ENCODE measurements around the gene UAP1L1. TPM values are rescaled to one million over a fixed set of nuclear protein-coding genes. Genes with fewer than 3 reads are reported as not detected.
"Not testable (repeated sequence)": the region's sequence is repeated elsewhere in the genome, so short reads cannot be mapped to it uniquely, and the experiment has no call there.

Gene UAP1L1
- total RNA-seq, 8 experiments from 2014 or later, result 0.63 to 8.9 (median 4.5) TPM

DNA sequence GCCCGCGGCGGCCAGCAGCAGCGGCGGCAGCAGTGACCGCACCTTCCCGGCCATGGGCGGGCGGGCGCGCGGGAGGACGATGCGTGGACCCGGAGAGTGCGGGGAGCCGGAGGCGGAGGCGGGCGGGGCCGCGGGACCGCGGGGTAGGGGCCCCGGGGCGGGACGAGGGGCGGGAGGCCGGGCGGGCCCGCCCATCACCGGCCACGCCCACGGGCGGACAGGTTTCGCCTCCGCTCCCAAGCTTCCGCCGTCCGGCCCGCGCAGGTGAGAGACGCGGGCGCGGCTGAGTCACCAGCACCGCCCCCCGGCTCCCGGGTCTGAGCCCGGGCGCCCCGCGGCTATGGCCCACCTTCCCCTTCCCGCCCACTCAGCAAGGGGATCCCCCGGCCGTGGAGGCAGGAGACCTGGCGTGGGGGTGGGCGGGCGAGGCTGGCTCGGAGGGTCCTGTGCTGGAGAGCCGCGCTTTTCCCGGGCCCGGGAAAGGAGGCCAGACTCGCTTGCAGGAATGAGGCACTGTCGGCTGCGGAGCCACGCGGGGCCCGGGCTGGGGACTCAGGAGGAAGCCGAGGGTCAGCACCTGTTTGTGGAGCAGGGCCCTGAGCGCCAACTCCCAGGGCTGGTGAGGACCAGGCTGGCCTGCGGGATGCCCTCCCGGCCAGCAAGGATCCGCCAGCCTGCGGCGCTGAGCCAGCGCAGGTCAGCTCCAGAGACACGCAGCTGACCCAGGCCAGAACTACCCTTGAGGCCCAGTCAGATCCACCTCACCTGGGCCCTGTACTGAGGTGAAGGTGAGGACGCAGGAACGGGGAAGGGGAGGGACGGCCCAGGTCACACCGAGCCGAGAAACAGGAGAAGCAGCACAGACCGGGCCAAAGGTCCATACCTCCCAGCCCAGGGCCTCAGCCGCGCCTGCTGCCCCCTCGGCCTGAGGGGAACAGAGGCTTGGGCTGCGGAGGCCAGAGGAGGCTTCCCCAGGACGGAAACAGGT, 23.1 kb upstream of the UAP1L1 start, which contains the start of gene ENTPD2:
TSS of gene ENTPD2 (minus strand) at position 118 of the 988 bp plus-strand sequence. CDS start at position 54, 64 bp downstream.
- peaks cover 2 to 26% of the 10 kb centered on the region in 2 donors for H3K4me1 ChIP-seq (replicated peaks in 1 of 2)
- WGBS, 10 experiments, result 80 to 92% (median 86%) methylated on average over 4 of the region's 90 CpGs; no CpG with 5 or more reads in 7 of the 10 experiments
- peak in 6 of 8 experiments; percentile 2 to 37 (median 28) for ATAC-seq (replicated peaks in 6 of 8)
- H3K27ac ChIP-seq, result no peak within 1 kb of the TSS
- peak within 1 kb of the TSS in 3 of 5 donors; percentile 10 to 20 (median 13) for H3K4me3 ChIP-seq
- in situ Hi-C loops (cut with MboI; ENCODE audit: low pct_unique_long_range_greater_than_20kb in 2 of 9, low sequenced_read_pairs in 9 of 9, unreplicated experiment in 9 of 9), result no loop called here

DNA sequence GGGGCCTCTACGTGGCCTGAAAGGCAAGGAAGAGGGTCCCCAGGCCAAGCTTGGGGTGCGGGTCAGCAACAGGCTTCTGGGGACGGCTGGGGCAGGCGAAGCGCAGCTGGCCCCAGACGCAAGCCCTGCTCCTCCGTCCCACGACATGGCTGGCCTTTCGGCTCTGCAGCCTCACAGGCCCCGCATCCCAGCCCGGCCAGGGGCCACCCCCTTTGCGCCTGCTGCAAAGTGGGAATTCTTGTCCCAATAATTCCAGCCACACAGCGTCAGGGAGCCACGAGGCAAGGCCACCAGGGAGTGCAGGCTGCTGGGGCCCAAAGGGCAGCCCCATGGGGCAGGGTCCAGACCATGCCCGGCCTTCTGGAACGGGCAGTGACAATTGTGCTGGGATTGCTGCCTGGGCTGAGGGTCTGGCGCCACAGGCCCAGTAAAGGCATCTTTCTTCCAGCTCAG, 22.4 kb upstream of the UAP1L1 start:
- Histone ChIP-seq H3K4me3 (no peak overlapping the region), H3K27ac (no peak overlapping the region), H3K4me1 (replicated peaks in 1 of 2) (peaks cover 2 to 23% of the 10 kb centered on the region in 2 donors)
- in situ Hi-C loops (cut with MboI; ENCODE audit: low pct_unique_long_range_greater_than_20kb in 2 of 9, low sequenced_read_pairs in 9 of 9, unreplicated experiment in 9 of 9), result no loop called here
- WGBS, 10 experiments, result 80 to 100% (median 100%) methylated on average over 1 to 3 of the region's 17 CpGs; no CpG with 5 or more reads in 7 of the 10 experiments
- ATAC-seq (replicated peaks in 6 of 8), result peak in 1 of 8 experiments; percentile 4

DNA sequence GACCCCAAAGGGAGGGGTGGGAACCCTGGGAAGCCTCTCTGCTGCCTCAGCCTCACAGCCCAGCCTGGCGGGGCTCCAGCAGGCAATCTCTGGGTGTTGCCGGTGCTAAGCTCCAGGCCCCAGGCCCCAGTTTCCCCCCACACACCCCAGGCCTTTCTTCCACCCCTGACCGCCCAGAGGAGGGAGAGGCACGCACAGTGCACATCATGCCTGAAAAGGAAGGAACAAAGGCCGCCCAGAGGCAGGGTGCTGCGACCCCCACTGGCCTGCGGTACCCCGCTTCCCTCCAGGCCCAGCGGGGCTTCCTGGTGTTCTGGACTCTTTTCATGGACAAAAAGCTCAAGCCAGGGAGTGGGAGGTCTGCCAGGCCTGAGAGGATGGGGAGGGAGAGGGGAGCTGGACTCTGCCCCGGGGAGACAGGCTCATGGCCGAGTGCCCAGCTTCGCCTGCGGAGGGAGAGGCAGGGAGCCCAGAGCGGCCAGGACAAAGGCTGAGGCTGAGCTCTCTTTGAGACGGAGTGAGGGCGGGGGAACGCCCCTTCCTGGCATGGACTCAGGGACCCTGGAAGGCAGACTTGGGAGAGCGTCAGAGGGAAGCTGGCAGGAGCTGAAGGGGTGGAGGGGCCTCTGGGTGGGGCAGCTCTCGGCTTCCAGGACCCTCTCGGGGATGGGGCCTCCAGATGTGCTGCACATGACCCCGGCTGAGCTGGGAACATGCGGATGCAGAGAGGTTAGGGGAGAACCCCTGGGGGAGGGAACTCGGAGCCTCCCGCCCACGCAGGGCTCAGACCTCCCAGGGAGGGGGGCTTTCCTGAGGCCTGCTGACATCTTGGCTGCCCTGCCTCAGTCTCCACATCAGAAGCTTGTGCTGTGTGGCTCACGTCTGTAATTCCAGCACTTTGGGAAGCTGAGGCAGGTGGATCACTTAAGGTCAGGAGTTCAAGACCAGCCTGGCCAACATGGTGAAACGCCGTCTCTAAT, 21.6 kb upstream of the UAP1L1 start:
- in situ Hi-C loops (cut with MboI; ENCODE audit: low pct_unique_long_range_greater_than_20kb in 2 of 9, low sequenced_read_pairs in 9 of 9, unreplicated experiment in 9 of 9), result no loop called here
- H3K27ac ChIP-seq, result no peak overlapping the region

DNA sequence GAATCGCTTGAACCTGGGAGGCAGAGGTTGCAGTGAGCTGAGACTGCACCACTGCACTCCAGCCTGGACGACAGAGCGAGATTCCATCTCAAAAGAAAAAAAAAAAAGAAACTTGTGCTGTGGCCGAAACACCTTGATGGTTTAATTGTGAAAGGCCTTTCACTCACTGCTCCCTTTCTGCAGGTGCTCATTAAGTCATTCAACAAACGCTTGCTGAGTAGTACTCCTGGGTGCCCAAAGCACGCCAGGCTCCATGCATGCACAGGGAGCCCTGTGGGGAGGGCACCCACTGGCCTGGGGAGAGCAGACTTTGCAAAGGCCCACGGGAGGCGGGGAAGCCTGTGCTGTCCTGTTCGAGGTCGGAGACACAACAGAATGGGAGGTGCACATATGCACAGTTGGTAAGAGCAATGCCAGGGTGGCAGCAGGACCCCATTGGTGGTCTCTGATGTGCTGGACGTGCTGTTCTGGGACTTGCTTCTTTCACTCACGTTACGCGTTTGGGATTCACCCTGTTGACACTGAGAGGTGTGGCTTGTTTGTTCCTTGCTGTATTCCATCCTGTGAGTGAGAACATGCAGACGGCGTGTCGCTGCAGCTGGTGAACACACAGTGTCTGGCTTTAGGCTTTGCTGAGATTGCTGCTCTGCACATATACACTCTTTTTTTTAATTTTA, 20.4 kb upstream of the UAP1L1 start:
- ATAC-seq (replicated peaks in 6 of 8), result no peak
- in situ Hi-C loops (cut with MboI; ENCODE audit: low pct_unique_long_range_greater_than_20kb in 2 of 9, low sequenced_read_pairs in 9 of 9, unreplicated experiment in 9 of 9), result no loop called here

More for the DNA sequence above, 21.6 kb upstream of the UAP1L1 start:
- Histone ChIP-seq H3K4me3 (no peak overlapping the region), H3K4me1 (replicated peaks in 1 of 2) (peaks cover 2 to 23% of the 10 kb centered on the region in 2 donors)
- ATAC-seq (replicated peaks in 6 of 8), result peak; percentile 68 to 88 (median 81)
- WGBS, 10 experiments, result 0 to 76% (median 17%) methylated on average over 1 to 5 of the region's 28 CpGs; no CpG with 5 or more reads in 4 of the 10 experiments

DNA sequence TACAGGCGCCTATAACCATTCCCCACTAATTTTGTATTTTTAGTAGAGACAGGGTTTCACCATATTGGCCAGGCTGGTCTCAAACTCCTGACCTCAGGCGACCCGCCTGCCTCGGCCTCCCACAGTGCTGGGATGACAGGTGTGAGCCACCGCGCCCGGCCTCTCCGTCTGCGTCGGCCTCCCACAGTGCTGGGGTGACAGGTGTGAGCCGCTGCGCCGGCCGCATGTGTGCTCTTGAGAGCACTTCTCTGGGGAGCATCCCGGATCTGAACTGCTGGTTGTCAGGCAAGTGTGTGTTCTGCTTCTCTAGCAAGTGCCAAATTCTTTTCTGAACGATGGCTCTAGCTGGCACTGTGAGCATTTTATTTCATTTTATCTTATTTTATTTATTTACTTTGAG, 19.8 kb upstream of the UAP1L1 start:
- ATAC-seq (replicated peaks in 6 of 8), result no peak

More for the DNA sequence above, 20.4 kb upstream of the UAP1L1 start:
- Histone ChIP-seq H3K27ac (no peak overlapping the region), H3K4me1 (replicated peaks in 1 of 2) (peaks cover 2 to 23% of the 10 kb centered on the region in 2 donors), H3K4me3 (no peak overlapping the region)
- 49 to 100% (median 80%) methylated on average over 1 to 13 of the region's 17 CpGs for WGBS, 10 experiments

DNA sequence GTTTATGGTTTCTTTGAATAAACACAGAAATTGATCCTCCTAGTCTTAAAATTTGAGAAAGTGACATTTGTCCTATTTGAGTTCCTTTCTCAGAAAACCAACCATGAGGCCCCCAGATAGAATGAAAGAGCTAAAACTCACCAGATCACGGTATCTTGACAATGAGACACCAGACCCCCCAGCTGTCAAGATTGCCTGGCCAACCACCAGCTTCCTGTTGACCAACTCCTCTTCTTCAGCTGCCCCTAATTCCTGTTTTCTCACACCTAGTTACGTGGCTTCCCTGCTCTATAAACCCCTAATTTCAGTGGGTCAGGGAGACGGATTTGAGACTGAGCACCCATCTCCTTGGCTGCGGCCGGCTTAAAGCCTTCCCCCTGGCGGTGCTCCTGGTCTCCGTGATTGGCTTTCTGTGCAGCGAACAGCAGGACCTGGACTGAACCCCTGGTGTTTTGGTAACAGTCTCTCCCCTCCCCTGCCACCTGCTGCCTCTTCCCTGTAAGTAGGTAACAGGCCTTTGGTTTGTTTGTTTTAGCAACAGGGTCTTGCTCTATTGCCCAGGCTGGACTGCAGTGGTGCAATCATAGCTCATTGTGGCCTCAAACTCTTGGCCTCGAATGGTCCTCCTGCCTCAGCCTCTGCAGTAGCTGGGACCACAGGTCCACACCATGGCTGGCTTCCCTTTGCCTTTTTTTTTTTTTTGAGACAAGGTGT, 18.6 kb upstream of the UAP1L1 start:
- Histone ChIP-seq H3K4me3 (no peak overlapping the region), H3K4me1 (replicated peaks in 1 of 2) (peaks cover 2 to 16% of the 10 kb centered on the region in 2 donors), H3K27ac (no peak overlapping the region)
- 48 to 100% (median 84%) methylated on average over 1 to 9 of the region's 9 CpGs; no CpG with 5 or more reads in 1 of the 10 experiments for WGBS, 10 experiments
- in situ Hi-C loops (cut with MboI; ENCODE audit: low pct_unique_long_range_greater_than_20kb in 2 of 9, low sequenced_read_pairs in 9 of 9, unreplicated experiment in 9 of 9), result no loop called here
- ATAC-seq (replicated peaks in 6 of 8), result no peak

More for the DNA sequence above, 19.8 kb upstream of the UAP1L1 start:
- in situ Hi-C loops (cut with MboI; ENCODE audit: low pct_unique_long_range_greater_than_20kb in 2 of 9, low sequenced_read_pairs in 9 of 9, unreplicated experiment in 9 of 9), result no loop called here
- H3K4me3 ChIP-seq, result no peak overlapping the region
- WGBS, 10 experiments, result 26 to 93% (median 63%) methylated on average over 1 to 14 of the region's 16 CpGs; no CpG with 5 or more reads in 3 of the 10 experiments
- peaks cover 2 to 23% of the 10 kb centered on the region in 2 donors for H3K4me1 ChIP-seq (replicated peaks in 1 of 2)
- no peak overlapping the region for H3K27ac ChIP-seq

DNA sequence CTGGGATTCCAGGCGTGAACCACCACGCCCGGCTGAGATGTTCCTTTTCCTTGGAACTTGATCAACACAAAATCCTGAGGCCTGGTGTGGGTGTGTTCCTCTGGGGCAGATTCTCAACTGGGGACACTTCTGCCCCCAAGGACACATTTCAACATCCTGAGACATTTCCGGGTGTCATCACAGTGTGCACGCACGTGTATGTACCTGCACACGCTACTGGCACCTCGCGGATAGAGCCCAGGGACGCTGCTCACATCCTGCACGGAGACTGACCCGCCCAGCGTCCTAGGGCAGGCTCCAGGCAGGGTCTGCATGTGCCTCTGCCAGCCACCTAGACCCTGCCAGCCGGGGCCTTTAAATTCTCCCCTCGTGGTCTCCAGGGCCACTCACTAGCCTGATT, 14.9 kb upstream of the UAP1L1 start:
- in situ Hi-C loops (cut with MboI; ENCODE audit: low pct_unique_long_range_greater_than_20kb in 2 of 9, low sequenced_read_pairs in 9 of 9, unreplicated experiment in 9 of 9), result no loop called here
- Histone ChIP-seq H3K27ac (no peak overlapping the region), H3K4me1 (replicated peaks in 1 of 2) (no peaks in the 10 kb centered on the region), H3K4me3 (no peak overlapping the region)
- ATAC-seq (replicated peaks in 6 of 8), result no peak
- WGBS, 10 experiments, result 30 to 100% (median 88%) methylated on average over 1 to 10 of the region's 15 CpGs; no CpG with 5 or more reads in 3 of the 10 experiments

DNA sequence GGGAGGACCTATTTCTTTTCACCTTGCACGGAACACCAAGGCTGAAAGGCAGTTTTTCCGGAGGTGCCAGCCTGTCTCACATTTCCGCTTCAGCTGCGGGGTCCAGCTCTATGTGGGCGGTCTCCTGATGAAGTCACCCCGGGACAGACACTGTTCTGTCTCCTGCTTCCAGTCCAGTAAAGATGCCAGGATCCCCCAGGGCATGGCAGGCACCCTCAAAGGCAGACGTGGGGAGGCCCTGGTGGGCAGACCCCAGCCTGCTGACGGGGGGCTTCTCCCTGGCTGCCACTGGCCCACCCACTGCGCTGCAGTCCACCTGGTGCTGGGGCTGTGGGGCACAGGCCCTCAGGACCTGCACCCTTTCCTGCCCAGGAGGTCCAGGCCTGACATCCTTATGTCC, 14.5 kb upstream of the UAP1L1 start:
- ATAC-seq (replicated peaks in 6 of 8); H3K4me1 ChIP-seq (replicated peaks in 1 of 2); in situ Hi-C loops (cut with MboI; ENCODE audit: low pct_unique_long_range_greater_than_20kb in 2 of 9, low sequenced_read_pairs in 9 of 9, unreplicated experiment in 9 of 9); H3K4me3 ChIP-seq; H3K27ac ChIP-seq: not testable (repeated sequence)
- WGBS, 10 experiments, result 63% methylated on average over 2 of the region's 9 CpGs; no CpG with 5 or more reads in 9 of the 10 experiments

DNA sequence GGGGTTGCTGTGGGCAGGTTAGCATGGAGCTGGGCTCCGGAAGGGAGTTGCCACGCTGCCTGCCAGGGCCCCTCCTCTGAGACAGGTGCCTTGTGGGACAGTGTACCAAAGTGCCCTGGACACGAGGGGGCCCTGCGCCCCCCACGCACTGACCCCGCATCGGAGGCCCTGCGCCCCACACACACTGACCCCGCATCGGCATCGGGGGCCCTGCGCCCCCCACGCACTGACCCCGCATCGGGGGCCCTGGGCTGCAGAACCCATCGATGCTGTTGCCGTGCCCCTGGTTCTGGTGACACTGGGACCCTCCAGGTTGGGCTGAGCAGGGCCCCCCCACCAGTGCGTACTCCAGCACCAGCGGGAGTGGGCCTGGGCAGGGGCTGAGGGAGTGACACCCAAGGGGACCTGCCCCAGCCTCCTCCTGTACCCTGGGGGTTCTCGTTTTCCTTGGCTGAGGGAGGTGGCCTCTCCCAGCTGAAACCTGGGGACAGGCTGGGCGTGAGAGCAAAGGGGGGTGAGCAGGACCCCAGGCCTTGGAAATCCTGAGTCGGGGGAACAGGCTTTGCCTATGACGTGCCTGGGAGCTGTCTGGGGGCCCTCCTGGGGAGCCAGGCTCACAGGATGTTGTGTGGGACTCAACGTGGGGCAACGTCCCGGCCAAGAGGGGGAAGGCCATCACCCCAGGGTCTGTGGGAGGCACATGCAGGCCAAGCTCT, 13.8 kb upstream of the UAP1L1 start:
- no peak overlapping the region for H3K27ac ChIP-seq
- H3K4me3 ChIP-seq, result no peak overlapping the region
- in situ Hi-C loops (cut with MboI; ENCODE audit: low pct_unique_long_range_greater_than_20kb in 2 of 9, low sequenced_read_pairs in 9 of 9, unreplicated experiment in 9 of 9), result no loop called here
- WGBS, 10 experiments, result 40 to 100% (median 92%) methylated on average over 1 to 2 of the region's 26 CpGs; no CpG with 5 or more reads in 7 of the 10 experiments
- H3K4me1 ChIP-seq (replicated peaks in 1 of 2), result no peaks in the 10 kb centered on the region
- peak in 2 of 8 experiments; percentile 1 to 5 for ATAC-seq (replicated peaks in 6 of 8)

DNA sequence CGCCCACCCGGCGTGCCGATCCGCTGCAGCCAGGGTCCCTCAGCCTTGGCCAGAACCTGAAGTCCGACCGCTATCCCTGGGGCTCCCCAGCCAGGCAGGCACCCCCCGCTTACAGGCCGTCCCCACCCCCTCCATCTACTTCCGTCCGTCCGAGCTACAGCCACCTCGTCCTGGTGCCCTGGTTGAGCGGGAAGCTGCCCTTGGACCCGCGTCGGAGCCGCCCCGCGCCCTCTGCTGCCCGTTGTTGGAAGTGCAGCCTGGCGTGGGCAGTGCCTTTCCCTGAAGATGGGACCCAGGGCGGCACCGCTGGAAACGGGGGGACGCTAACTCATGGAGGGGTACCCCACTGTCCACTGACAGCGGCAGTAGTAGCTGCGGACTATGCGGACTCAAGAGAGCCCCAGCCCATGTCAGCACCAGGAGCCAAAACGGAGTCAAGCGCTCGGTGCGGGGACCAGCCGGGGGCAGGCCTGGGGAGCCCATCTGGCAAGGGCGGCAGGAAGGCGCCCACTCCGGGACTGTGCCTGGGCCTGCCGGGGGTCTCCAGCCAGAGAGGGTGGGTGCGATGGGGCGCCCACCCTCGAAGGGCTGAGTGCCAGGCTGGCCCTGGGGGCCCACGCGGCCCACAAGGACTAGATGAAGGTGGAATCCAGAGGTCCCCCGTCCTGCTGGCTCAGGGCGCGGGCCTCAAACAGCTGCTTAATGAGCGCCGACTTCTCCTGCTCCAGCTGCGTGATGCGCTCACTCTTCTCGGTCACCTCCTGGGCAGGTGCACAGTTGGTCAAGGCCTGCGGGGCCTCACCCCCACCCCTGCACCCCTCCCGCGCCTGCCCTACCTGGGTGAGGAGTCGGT, 13.1 kb upstream of the UAP1L1 start:
- WGBS, 10 experiments, result 0 to 87% (median 0%) methylated on average over 1 to 10 of the region's 55 CpGs; no CpG with 5 or more reads in 7 of the 10 experiments
- in situ Hi-C loops (cut with MboI; ENCODE audit: low pct_unique_long_range_greater_than_20kb in 2 of 9, low sequenced_read_pairs in 9 of 9, unreplicated experiment in 9 of 9), result no loop called here
- Histone ChIP-seq H3K27ac (no peak overlapping the region), H3K4me3 (no peak overlapping the region), H3K4me1 (replicated peaks in 1 of 2) (peaks cover 0 to 4% of the 10 kb centered on the region in 2 donors)
- ATAC-seq (replicated peaks in 6 of 8), result peak; percentile 50 to 85 (median 64)
